Adrenal gland (tissue), 5 donors: ENCODE results near the gene NSD1.

Experiments
- CTCF ChIP-seq, 6 experiments: fragments of 450-650 bp in 4 of 6; fragments of 200-600 bp in 2 of 6; sonication (generic) in 1 of 6; IDR thresholded peaks; 1 replicate in 5 of 6; 2 replicates in 1 of 6; pipeline versions ENCODE4 v1.5.1 to v1.8.0; 2016 to 2021; ENCODE audit warnings: antibody characterized with exemption in 6 of 6, mild to moderate bottlenecking in 2 of 6, moderate library complexity in 1 of 6
- POLR2A ChIP-seq, 2 donors: fragments of 450-650 bp; IDR thresholded peaks; one replicate each; pipeline ENCODE4 v1.6.1; 2017; ENCODE audit warnings: antibody characterized with exemption in 2 of 2, mild to moderate bottlenecking in 2 of 2, moderate library complexity in 1 of 2
- donor health status: DM: no; HTN: no; CAD: no.

- TF ChIP-seq POLR2A (IDR thresholded peaks at IDR 0.05) (no peak), CTCF (IDR thresholded peaks at IDR 0.05) (no peak)
Observed at GRCh38 chr5:177141496-177141895, 7.9 kb downstream of the NSD1 start.
